DND-41 (cell line): Measurements from ENCODE around the gene PTBP3.

Source experiments
- CTCF ChIP-seq: IDR thresholded peaks from 2 replicates; pipeline ENCODE4 v1.5.1; 2012; ENCODE audit warnings: borderline replicate concordance, low read length, moderate library complexity, mild to moderate bottlenecking; ENCODE audit not compliant: poor library complexity, severe bottlenecking; ENCODE audit errors: extremely low read depth
- EZH2 ChIP-seq: IDR thresholded peaks from 3 replicates; pipeline ENCODE4 v1.6.1; 2012; ENCODE audit warnings: borderline replicate concordance, low read depth, mild to moderate bottlenecking, moderate library complexity, low read length, inconsistent platforms; ENCODE audit not compliant: severe bottlenecking

- no peak for TF ChIP-seq CTCF
- TF ChIP-seq EZH2, result no peak
Measured at GRCh38 chr9:112354081-112354743, 20.8 kb upstream of the PTBP3 start.
